Measurements from ENCODE around the gene CCPG1.

DNA sequence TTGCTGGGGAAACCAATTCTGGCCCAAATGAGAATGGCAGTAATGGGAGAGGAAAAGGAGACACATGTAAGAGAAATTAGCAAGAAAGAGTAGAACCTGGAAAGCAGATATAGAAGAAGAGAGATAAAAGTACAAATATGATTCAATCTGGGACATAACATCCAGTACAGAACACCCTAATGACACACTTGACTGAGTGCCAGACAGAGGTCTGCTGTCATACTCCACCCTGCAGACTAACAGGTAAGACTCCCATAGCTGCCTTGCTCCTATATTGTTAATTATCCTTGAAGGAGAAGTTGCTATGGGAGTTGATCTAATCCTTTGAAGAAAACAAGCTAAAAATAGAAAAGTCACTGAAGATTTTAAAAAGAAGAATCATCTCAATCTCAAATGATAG lies 21.1 kb downstream of the CCPG1 start:
- no peak for TF ChIP-seq EZH2 (IDR thresholded peaks at IDR 0.05; ENCODE audit: low read length)
- TF ChIP-seq, protein P1, sequence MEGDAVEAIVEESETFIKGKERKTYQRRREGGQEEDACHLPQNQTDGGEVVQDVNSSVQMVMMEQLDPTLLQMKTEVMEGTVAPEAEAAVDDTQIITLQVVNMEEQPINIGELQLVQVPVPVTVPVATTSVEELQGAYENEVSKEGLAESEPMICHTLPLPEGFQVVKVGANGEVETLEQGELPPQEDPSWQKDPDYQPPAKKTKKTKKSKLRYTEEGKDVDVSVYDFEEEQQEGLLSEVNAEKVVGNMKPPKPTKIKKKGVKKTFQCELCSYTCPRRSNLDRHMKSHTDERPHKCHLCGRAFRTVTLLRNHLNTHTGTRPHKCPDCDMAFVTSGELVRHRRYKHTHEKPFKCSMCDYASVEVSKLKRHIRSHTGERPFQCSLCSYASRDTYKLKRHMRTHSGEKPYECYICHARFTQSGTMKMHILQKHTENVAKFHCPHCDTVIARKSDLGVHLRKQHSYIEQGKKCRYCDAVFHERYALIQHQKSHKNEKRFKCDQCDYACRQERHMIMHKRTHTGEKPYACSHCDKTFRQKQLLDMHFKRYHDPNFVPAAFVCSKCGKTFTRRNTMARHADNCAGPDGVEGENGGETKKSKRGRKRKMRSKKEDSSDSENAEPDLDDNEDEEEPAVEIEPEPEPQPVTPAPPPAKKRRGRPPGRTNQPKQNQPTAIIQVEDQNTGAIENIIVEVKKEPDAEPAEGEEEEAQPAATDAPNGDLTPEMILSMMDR (optimal IDR thresholded peaks at IDR 0.05 in 1 of 3, IDR thresholded peaks at IDR 0.05 in 1 of 3, conservative IDR thresholded peaks at IDR 0.05 in 1 of 3; ENCODE audit: extremely low read depth in 1 of 3, insufficient read depth in 2 of 3, low read length in 3 of 3) = no peak
